Heart right ventricle (tissue), 16 donors: ENCODE measurements around the gene SERPINB8. TPM values are rescaled to one million over a fixed set of nuclear protein-coding genes. Genes with fewer than 3 reads are reported as not detected.

ENCODE experiments used
- ATAC-seq, 8 donors: fragments of 200-7000 bp; cut with Tn5 transposase; one replicate each; pipeline ENCODE4 v1.9.1; 2020; ENCODE audit warnings: mild to moderate bottlenecking in 8 of 8, moderate library complexity in 8 of 8, moderate number of reproducible peaks in 1 of 8
- DNase-seq, 2 donors: peaks; one replicate each; pipeline ENCODE4 v3.0.0-alpha.2; 2020
- H3K27ac ChIP-seq, 10 donors: fragments of 200-600 bp; sonication (generic) in 2 of 10; one replicate each; pipeline versions ENCODE4 v1.5.0 to v1.8.0; 2020 to 2022; ENCODE audit warnings: mild to moderate bottlenecking in 3 of 10
- H3K27me3 ChIP-seq, 7 donors: fragments of 200-600 bp; one replicate each; pipeline ENCODE4 v1.8.0; 2021 to 2022; ENCODE audit warnings: mild to moderate bottlenecking in 2 of 7
- H3K36me3 ChIP-seq, 9 donors: fragments of 200-600 bp; sonication (generic) in 1 of 9; one replicate each; pipeline versions ENCODE4 v1.5.0 to v1.8.0; 2020 to 2022; ENCODE audit warnings: mild to moderate bottlenecking in 2 of 9
- H3K4me1 ChIP-seq, 9 donors: fragments of 200-600 bp; sonication (generic) in 1 of 9; one replicate each; pipeline versions ENCODE4 v1.5.0 to v1.8.0; 2020 to 2022; ENCODE audit warnings: mild to moderate bottlenecking in 4 of 9
- H3K4me3 ChIP-seq, 10 donors: fragments of 200-600 bp; sonication (generic) in 2 of 10; one replicate each; pipeline versions ENCODE4 v1.5.0 to v1.8.0; 2020 to 2022; ENCODE audit warnings: mild to moderate bottlenecking in 7 of 10, moderate library complexity in 2 of 10
- H3K9me3 ChIP-seq, 11 donors: fragments of 200-600 bp in 10 of 11; sonication (generic) in 2 of 11; one replicate each; pipeline versions ENCODE4 v1.5.0 to v1.8.0; 2013 to 2022; ENCODE audit warnings: mild to moderate bottlenecking in 2 of 11, control low read depth in 1 of 11, moderate library complexity in 1 of 11
- CTCF ChIP-seq, 9 donors: fragments of 200-600 bp; sonication (generic) in 2 of 9; IDR thresholded peaks; one replicate each; pipeline versions ENCODE4 v1.5.0 to v1.8.0; 2021 to 2022; ENCODE audit warnings: antibody characterized with exemption in 9 of 9, mild to moderate bottlenecking in 5 of 9, moderate library complexity in 1 of 9
- WGBS, 2 donors: extraction: QIAGEN DNeasy Blood & Tissue Kit; methylation state at CpG; one replicate each; pipeline ENCODE4 v1.1.7; 2013; ENCODE audit warnings: inconsistent platforms in 1 of 2; 5-methylcytosine and 5-hydroxymethylcytosine counted together
- intact Hi-C, 10 donors: fragments of 100-400 bp; cut with DNase I; formaldehyde crosslinking; loops; one replicate each; pipeline versions ENCODE4 v1.11.1 to v1.14.2; 2022
- polyA plus RNA-seq, 2 donors: library from polyadenylated mRNA; stranded (reverse); fragments of 200-250 nt; gene quantifications; one replicate each; pipeline ENCODE4 v1.2.3, GENCODE V29; 2013
- total RNA-seq, 10 donors: library from RNA; stranded (reverse); fragmentation: NEBNext Ultra II Directional in 3 of 10; extraction: Animal tissue kit (Norgen Biotek cat#: 25700) in 3 of 10; gene quantifications; one replicate each; pipeline versions ENCODE4 v1.2.1 to v1.2.4, GENCODE V29; 2021 to 2023
- donor health status: Arrhythmogenic right ventricular cardiomyopathy.
- donor health status: ischemic (EF 13 %, LVEDD 7.1; RV severe dilation, severe dysfunction).
- donor health status: healthy with polysubstance abuse.
- donor health status: DM: no; HTN: yes; CAD: no.
- donor health status: DM: no; HTN: no; CAD: no.
- donor health status: ischemic (EF 25% LVEDD 6.9; RV normal size, moderate dysfunction).
- donor health status: ischemic (EF 25% LVEDD 5.7; RV mildly dilated, moderate dysfunction).
- donor health status: healthy.
- donor health status: DM: yes; HTN: yes; CAD: no.
- donor health status: Ischemic cardiomyopathy.
- donor health status: ischemic (EF 35%, LVEDD 5.7; RV mildly dilated, moderate dysfunction).
- donor health status: nonischemic (EF 11% LVEDD 7.7; RV severe dilation, severe dysfunction).
- donor health status: DM: yes; HTN: yes; CAD: no.
- donor health status: PGD.
- donor health status: ischemic (EF 29% LVEDD 5.4; RV normal size, mild dysfunction).
- donor health status: nonischemic (EF 23%, LVEDD 6.1; RV moderate dilation, normal function).

Gene SERPINB8
- total and polyA plus RNA-seq, 12 donors: 0.81 to 10.9 (median 2.5) TPM

DNA sequence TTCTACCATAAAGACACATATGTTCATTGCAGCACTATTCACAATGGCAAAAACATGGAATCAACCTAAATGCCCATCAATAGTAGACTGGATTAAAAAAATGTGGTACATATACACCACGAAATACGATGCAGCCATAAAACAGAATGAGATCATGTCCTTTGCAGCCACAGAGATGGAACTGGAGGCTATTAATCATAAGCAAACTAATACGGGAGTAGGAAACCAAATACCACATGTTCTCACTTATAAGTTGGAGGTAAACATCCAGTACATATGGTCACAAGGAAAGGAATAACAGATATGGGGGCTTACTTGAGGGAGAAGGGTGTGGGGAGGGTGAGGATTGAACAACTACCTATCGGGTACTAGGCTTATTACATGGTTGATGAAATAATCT is 13.1 kb upstream of the SERPINB8 start:
- 78 to 82% methylated on average over 4 of the region's 4 CpGs for WGBS, 2 donors
- TF ChIP-seq CTCF (IDR thresholded peaks at IDR 0.05): no peak
- Histone ChIP-seq H3K4me1 (no peaks in the 10 kb centered on the region), H3K27ac (no peak overlapping the region), H3K36me3 (no peaks in the 10 kb centered on the region), H3K9me3 (no peaks in the 10 kb centered on the region), H3K4me3 (no peak overlapping the region), H3K27me3 (peaks cover 0 to 36% (median 10%) of the 10 kb centered on the region in 7 donors)
- intact Hi-C loops: no loop called here
- ATAC-seq (no peak), DNase-seq (no peak)

DNA sequence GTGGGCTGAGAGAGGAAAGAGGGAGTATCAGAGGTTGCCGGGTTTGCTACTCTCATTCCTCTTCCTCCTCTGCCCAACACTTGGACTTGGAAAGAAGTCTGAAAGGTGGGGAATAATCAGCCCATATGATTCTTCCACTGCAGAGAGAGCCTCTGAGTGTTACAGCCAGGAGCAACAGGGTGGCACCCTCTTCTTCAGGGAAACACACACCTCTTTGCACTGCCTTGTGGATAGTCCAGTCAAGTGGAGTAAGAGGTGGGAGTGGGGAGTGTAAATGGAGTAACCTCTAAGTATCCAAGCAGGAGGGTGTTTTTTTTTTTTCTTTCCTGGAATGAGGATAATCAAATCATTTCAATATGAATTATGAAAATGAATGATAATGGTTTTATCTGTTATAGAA is 9.0 kb upstream of the SERPINB8 start:
- Histone ChIP-seq H3K4me1 (no peaks in the 10 kb centered on the region), H3K27ac (no peak overlapping the region), H3K36me3 (no peaks in the 10 kb centered on the region), H3K4me3 (no peak overlapping the region), H3K9me3 (no peaks in the 10 kb centered on the region), H3K27me3 (peaks cover 0 to 34% (median 13%) of the 10 kb centered on the region in 7 donors)
- TF ChIP-seq CTCF (IDR thresholded peaks at IDR 0.05): no peak
- ATAC-seq (no peak), DNase-seq (no peak)
- 32 to 50% methylated on average over 1 of the region's 1 CpG for WGBS, 2 donors
- intact Hi-C loops: no loop called here

DNA sequence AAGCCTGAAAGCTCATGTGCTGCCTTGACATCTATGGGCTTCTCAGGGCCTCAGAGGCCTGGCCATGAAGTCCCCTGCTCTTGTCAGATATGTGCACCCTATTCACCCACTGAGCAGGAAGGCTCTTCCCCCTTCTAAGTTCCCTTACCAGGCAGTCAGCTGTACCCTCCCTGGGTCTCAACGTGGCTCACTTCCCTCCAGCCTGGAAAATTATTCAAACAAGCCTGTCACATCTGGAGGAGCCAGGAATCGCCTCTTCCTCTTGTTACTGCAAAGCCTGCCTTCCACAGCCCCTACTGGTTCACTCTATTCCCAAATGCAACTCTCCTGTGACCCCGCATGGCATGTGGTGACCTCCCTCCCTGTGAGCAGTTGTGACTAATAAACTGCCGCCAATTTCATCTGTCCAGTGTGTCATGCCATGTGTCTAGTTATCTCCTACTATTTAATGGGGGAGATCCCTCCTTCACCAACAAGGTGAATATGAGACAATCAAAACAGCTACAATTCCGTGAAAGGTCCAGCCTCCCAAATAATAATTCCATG is 8.4 kb upstream of the SERPINB8 start:
- Histone ChIP-seq H3K27me3 (peaks cover 0 to 30% (median 10%) of the 10 kb centered on the region in 7 donors), H3K9me3 (no peaks in the 10 kb centered on the region), H3K27ac (no peak overlapping the region), H3K4me1 (no peaks in the 10 kb centered on the region), H3K4me3 (no peak overlapping the region), H3K36me3 (no peaks in the 10 kb centered on the region)
- TF ChIP-seq CTCF (IDR thresholded peaks at IDR 0.05): no peak
- 64 to 69% methylated on average over 5 of the region's 5 CpGs for WGBS, 2 donors
- no peak for ATAC-seq
- intact Hi-C loops: no loop called here
- DNase-seq: no peak

GRCh38 chr18:63962137-63962536 is 7.7 kb upstream of the SERPINB8 start:
- ATAC-seq: no peak
- intact Hi-C loops: no loop called here
- Histone ChIP-seq H3K4me1 (no peaks in the 10 kb centered on the region), H3K27ac (no peak overlapping the region), H3K36me3 (no peaks in the 10 kb centered on the region), H3K9me3 (no peaks in the 10 kb centered on the region), H3K27me3 (peaks cover 0 to 23% (median 8%) of the 10 kb centered on the region in 7 donors), H3K4me3 (no peak overlapping the region)
- no peak for DNase-seq
- WGBS, 2 donors: 37 to 38% methylated on average over 1 of the region's 1 CpG
- no peak for TF ChIP-seq CTCF (IDR thresholded peaks at IDR 0.05)
